GM10248 (cell line): ENCODE measurements around the gene VIPAS39.

Experiments used
- CTCF ChIA-PET: fragments of 300-600 bp; sonication (Branson Sonifier 250); formaldehyde crosslinking; extraction: SDS; loops from one replicate; lab custom pipeline; 2021; ENCODE audit warnings: antibody characterized with exemption; lab: Yijun Ruan, JAX
- POLR2A ChIA-PET: fragments of 350-650 bp; sonication (Branson Sonifier 250); formaldehyde crosslinking; extraction: SDS; loops from one replicate; lab custom pipeline; 2020; ENCODE audit warnings: antibody characterized with exemption; lab: Yijun Ruan, JAX
- DNase-seq: peaks from one replicate; pipeline ENCODE4 v3.0.0; 2012; ENCODE audit errors: extremely low spot score
- CTCF ChIP-seq: IDR thresholded peaks from 2 replicates; pipeline ENCODE4 v1.5.1; 2012; ENCODE audit warnings: mild to moderate bottlenecking, low read depth; ENCODE audit errors: extremely low read depth, missing control alignments, control extremely low read depth

The VIPAS39 gene

GRCh38 chr14:77474479-77475177 is 17.2 kb upstream of the VIPAS39 start:
- no peak for DNase-seq
- ChIA-PET CTCF (interaction anchor here (4.8 kb wide), 1 partner anchor 15 kb away, joined by 25 read pairs; no protein-coding TSS in a partner anchor), POLR2A (no interaction called here)
- no peak for TF ChIP-seq CTCF

- ChIA-PET CTCF (no interaction called here), POLR2A (no interaction called here)
- no peak for DNase-seq
- no peak for TF ChIP-seq CTCF
Measured at GRCh38 chr14:77473921-77474320, 16.5 kb upstream of the VIPAS39 start.

- ChIA-PET POLR2A (no interaction called here), CTCF (interaction anchor here (3.9 kb wide), 1 partner anchor 11 kb away, joined by 27 read pairs; no protein-coding TSS in a partner anchor)
- no peak for TF ChIP-seq CTCF
- no peak for DNase-seq
Measured at GRCh38 chr14:77470224-77470870, 12.9 kb upstream of the VIPAS39 start.

GRCh38 chr14:77469539-77469938 is 12.1 kb upstream of the VIPAS39 start:
- ChIA-PET POLR2A (no interaction called here), CTCF (interaction anchor here (1.3 to 3.9 kb wide), 2 partner anchors 10 to 82 kb away, joined by 3 to 27 read pairs; no protein-coding TSS in a partner anchor)
- no peak for TF ChIP-seq CTCF
- DNase-seq: no peak

GRCh38 chr14:77469067-77469505 is 11.7 kb upstream of the VIPAS39 start:
- CTCF ChIA-PET: interaction anchor here (1.3 to 3.9 kb wide), 2 partner anchors 10 to 83 kb away, joined by 3 to 27 read pairs; no protein-coding TSS in a partner anchor
- DNase-seq: no peak
- POLR2A ChIA-PET: no interaction called here
- TF ChIP-seq CTCF: no peak

- TF ChIP-seq CTCF: no peak
- ChIA-PET POLR2A (interaction anchor here (0.6 kb wide), 1 partner anchor 224 kb away, joined by 7 read pairs; no protein-coding TSS in a partner anchor), CTCF (interaction anchor here (1.1 to 3.9 kb wide), 3 partner anchors 8 to 152 kb away, joined by 3 to 27 read pairs (median 3); no protein-coding TSS in a partner anchor)
- DNase-seq: no peak
Measured at GRCh38 chr14:77467801-77468200, 10.4 kb upstream of the VIPAS39 start.
